ENCODE data around the gene GNG3. TPM values are rescaled to one million over a fixed set of nuclear protein-coding genes. Genes with fewer than 3 reads are reported as not detected.

The GNG3 gene
- total and polyA plus RNA-seq, 2 of the 4 experiments (the other 2 are of a cell fraction) = not detected

DNA sequence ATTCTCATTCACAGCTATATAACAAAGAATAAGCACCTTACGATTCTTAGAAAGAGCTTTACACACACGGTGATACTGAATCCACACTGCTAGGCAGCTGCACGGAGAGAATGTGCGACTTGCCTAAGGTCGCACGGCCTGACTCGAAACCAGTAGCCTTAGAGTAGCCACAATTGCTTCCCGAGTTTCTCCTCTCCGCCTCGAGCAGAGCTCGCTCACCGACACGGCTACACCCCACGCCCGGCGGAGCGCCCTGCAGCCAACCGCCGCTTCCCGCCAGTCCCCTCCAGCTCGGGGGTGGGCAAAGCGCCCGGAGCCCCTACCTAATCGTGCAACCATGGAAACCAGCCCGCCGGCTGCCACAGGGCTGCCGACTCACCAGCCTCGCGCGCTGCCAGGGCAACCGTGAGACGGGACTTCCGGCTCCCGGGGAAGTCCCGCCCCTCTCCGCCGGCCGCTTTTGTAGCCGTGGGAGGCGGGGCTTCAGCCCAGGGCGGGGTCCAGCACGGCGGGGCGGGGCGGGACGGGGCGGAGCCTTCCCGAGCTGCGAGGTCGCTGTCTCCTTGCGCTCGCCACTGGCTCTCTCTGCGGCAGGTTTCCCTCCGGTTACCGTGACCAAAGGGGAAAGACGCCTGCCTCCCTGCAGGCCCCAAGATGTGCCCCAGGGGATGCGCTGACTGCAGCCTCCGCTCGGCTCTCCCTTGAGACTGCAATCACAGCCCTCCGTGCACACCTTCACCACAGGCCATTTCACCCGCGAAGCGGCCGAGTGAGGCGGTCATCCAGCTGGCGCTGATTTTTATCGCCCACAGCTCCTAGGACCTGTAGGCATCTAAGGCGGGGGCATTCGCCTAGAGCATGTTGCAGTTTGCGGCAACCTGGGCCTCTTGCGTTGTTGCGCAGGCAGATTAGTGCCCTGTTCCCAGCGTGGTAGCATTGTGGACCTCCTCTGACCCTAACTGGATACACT, 1.3 kb upstream of the GNG3 start:
- Histone ChIP-seq H4K5ac (ENCODE audit: low read depth, low read length) (peak overlapping the region; percentile 33; the same call in 1 of the 2 replicates), H4K8ac (ENCODE audit: low read depth in 2 of 2, low read length in 2 of 2) (peak overlapping the region; percentile 83 to 84), H2BK120ac (ENCODE audit: low read depth, low read length) (peak overlapping the region; percentile 80), H3K4me2 (ENCODE audit: low read depth, low read length) (peak overlapping the region; percentile 94), H2BK20ac (ENCODE audit: low read depth, low read length) (no peak overlapping the region), H2AK5ac (ENCODE audit: low read depth, low read length) (peak overlapping the region; percentile 67), H2AFZ (replicated peaks; ENCODE audit: low read length, poor library complexity) (peak overlapping the region; percentile 98), H3K36me3 (ENCODE audit: control insufficient read depth, insufficient read depth, low read length) (peaks cover 13% of the 10 kb centered on the region), H3K9me3 (ENCODE audit: control insufficient read depth, insufficient read depth, low read length) (no peaks in the 10 kb centered on the region), H3K23ac (ENCODE audit: low read depth, low read length) (peak overlapping the region; percentile 99), H3K79me1 (ENCODE audit: low read depth in 1 of 2, low read length in 2 of 2) (peaks cover 18 to 53% of the 10 kb centered on the region in 2 experiments), H3K4ac (ENCODE audit: low read depth, low read length) (peak overlapping the region; percentile 90), H3K9ac (ENCODE audit: low read depth, low read length) (peak overlapping the region; percentile 79), H3K14ac (replicated peaks; ENCODE audit: low read depth, low read length) (peak overlapping the region; percentile 97), H3K9me1 (ENCODE audit: insufficient read depth, low read length) (peaks cover 17% of the 10 kb centered on the region), H3K27ac (ENCODE audit: insufficient read depth, low read length) (peak overlapping the region; percentile 33), H3K56ac (ENCODE audit: extremely low read depth, insufficient read depth, low read length) (peak overlapping the region; percentile 75), H3K27me3 (ENCODE audit: control insufficient read depth, insufficient read depth, low read length) (no peaks in the 10 kb centered on the region), H2BK15ac (ENCODE audit: low read depth, low read length) (peak overlapping the region; percentile 8; the same call in 1 of the 3 replicates), H3K18ac (ENCODE audit: low read depth, low read length) (peak overlapping the region; percentile 13; the same call in 1 of the 2 replicates), H3K4me3 (ENCODE audit: insufficient read depth, low read depth, low read length) (peak overlapping the region; percentile 55), H3K4me1 (ENCODE audit: control insufficient read depth, insufficient read depth, low read length) (peaks cover 16% of the 10 kb centered on the region), H2AK9ac (replicated peaks; ENCODE audit: low read depth, low read length, poor library complexity) (peak overlapping the region; percentile 95), H4K91ac (ENCODE audit: insufficient read depth, low read depth, low read length) (peak overlapping the region; percentile 55), H4K20me1 (ENCODE audit: insufficient read depth, low read length) (no peaks in the 10 kb centered on the region), H2BK5ac (ENCODE audit: low read depth, low read length, poor library complexity, severe bottlenecking) (peak overlapping the region; percentile 41)
- BruUV-seq (replicated peaks) = no TSS peak
- DNase-seq (peak; percentile 91), ATAC-seq (ENCODE audit: low read depth) (peak; percentile 90)
- TF ChIP-seq MAZ (IDR thresholded peaks at IDR 0.05; ENCODE audit: borderline replicate concordance, low read depth, low read length) (peak; percentile 41; the same call in 1 of the 2 replicates), NFE2L2 (IDR thresholded peaks at IDR 0.05; ENCODE audit: low read depth, low read length) (no peak; the same call in 1 of the 2 replicates), MXI1 (IDR thresholded peaks at IDR 0.05; ENCODE audit: borderline replicate concordance, low read depth, low read length) (peak; percentile 82), RCOR1 (IDR thresholded peaks at IDR 0.05; ENCODE audit: insufficient replicate concordance, low read length) (no peak), POLR2A (IDR thresholded peaks at IDR 0.05; ENCODE audit: low read depth, low read length) (0 out of 2 replicates have a peak, but pooled peaks have one; percentile 31), CHD1 (IDR thresholded peaks at IDR 0.05; ENCODE audit: low read depth, low read length) (no peak)
- TF ChIP-seq, protein P1, sequence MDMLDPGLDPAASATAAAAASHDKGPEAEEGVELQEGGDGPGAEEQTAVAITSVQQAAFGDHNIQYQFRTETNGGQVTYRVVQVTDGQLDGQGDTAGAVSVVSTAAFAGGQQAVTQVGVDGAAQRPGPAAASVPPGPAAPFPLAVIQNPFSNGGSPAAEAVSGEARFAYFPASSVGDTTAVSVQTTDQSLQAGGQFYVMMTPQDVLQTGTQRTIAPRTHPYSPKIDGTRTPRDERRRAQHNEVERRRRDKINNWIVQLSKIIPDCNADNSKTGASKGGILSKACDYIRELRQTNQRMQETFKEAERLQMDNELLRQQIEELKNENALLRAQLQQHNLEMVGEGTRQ (IDR thresholded peaks at IDR 0.05; ENCODE audit: low read depth, low read length) = no peak
- dilution Hi-C loops (cut with HindIII; ENCODE audit: low sequenced_read_pairs, unreplicated experiment) (no loop called here), in situ Hi-C loops (cut with MboI; ENCODE audit: low sequenced_read_pairs) (no loop called here), intact Hi-C loops (cut with micrococcal nuclease) (no loop called here)
- ChIA-PET POLR2A (ENCODE audit: unreplicated experiment) (interaction anchor here (0.5 to 1.1 kb wide), 2 partner anchors 20 to 603 kb away, joined by 3 to 11 read pairs; no protein-coding TSS in a partner anchor), CTCF (interaction anchor here (0.9 to 1.9 kb wide), 4 partner anchors 12 to 80 kb away, joined by 3 to 6 read pairs (median 4); partner anchors contain the start of gene LRRN4CL)
- 9% methylated on average over 46 of the region's 73 CpGs; no CpG with 5 or more reads in 1 of the 2 experiments for WGBS, 2 experiments (ENCODE audit: extremely low coverage in 2 of 2, insufficient read length in 1 of 2)

Measured in IMR-90 (cell line).